OCI-LY1 (cell line): ENCODE measurements around the gene RPL5.

ENCODE experiments used
- H2AFZ ChIP-seq: fragments of 200-600 bp; sonication (generic), shearing (Covaris generic); 2 replicates; pipeline ENCODE4 v1.6.0; 2014; ENCODE audit warnings: antibody characterized with exemption, mild to moderate bottlenecking, low read length
- H3F3A ChIP-seq: fragments of 200-600 bp; sonication (generic), shearing (Covaris generic); 2 replicates; pipeline ENCODE4 v1.6.0; 2014; ENCODE audit warnings: mild to moderate bottlenecking, antibody characterized with exemption, low read length, moderate library complexity; ENCODE audit not compliant: insufficient read depth
- H3K27ac ChIP-seq: fragments of 200-600 bp; sonication (generic); 2 replicates; pipeline ENCODE4 v1.5.1; 2014; ENCODE audit warnings: low read length, mixed run types, mild to moderate bottlenecking, low read depth; ENCODE audit not compliant: poor library complexity, severe bottlenecking
- H3K27me3 ChIP-seq: fragments of 200-600 bp; sonication (generic); 2 replicates; pipeline ENCODE4 v1.6.0; 2014; ENCODE audit warnings: antibody characterized with exemption, mild to moderate bottlenecking, low read length, moderate library complexity; ENCODE audit not compliant: insufficient read depth
- H3K36me3 ChIP-seq: fragments of 200-600 bp; sonication (generic); 2 replicates; pipeline ENCODE4 v1.6.1; 2014; ENCODE audit warnings: mild to moderate bottlenecking, antibody characterized with exemption, low read length, moderate library complexity, mixed read lengths; ENCODE audit not compliant: insufficient read depth
- H3K4me1 ChIP-seq: fragments of 200-600 bp; sonication (generic); 2 replicates; pipeline ENCODE4 v1.5.1; 2014; ENCODE audit warnings: mild to moderate bottlenecking, low read length, moderate library complexity; ENCODE audit not compliant: insufficient read depth, severe bottlenecking
- H3K4me2 ChIP-seq: fragments of 200-600 bp; sonication (generic), shearing (Covaris generic); 2 replicates; pipeline ENCODE4 v1.6.1; 2014; ENCODE audit warnings: low read length
- H3K4me3 ChIP-seq: fragments of 200-600 bp; sonication (generic); 2 replicates; pipeline ENCODE4 v1.5.1; 2014; ENCODE audit warnings: low read length, low read depth, mild to moderate bottlenecking, mixed read lengths; ENCODE audit not compliant: poor library complexity, severe bottlenecking
- H3K79me2 ChIP-seq: fragments of 200-600 bp; shearing (Covaris generic); 2 replicates; pipeline ENCODE4 v1.6.1; 2016; ENCODE audit warnings: mixed run types, low read length, mixed read lengths; ENCODE audit not compliant: insufficient read depth
- H3K9ac ChIP-seq: fragments of 200-600 bp; sonication (generic), shearing (Covaris generic); 2 replicates; pipeline ENCODE4 v1.6.1; 2014; ENCODE audit warnings: mild to moderate bottlenecking, low read length, mixed read lengths
- H3K9me2 ChIP-seq: fragments of 200-600 bp; sonication (generic), shearing (Covaris generic); 2 replicates; pipeline ENCODE4 v1.6.1; 2014; ENCODE audit warnings: low read depth, mild to moderate bottlenecking, low read length, mixed read lengths
- H3K9me3 ChIP-seq: fragments of 200-600 bp; shearing (Covaris generic); 2 replicates; pipeline ENCODE4 v1.6.1; 2014; ENCODE audit warnings: low read length, mixed read lengths
- H4K20me1 ChIP-seq: fragments of 200-600 bp; sonication (generic), shearing (Covaris generic); 2 replicates; pipeline ENCODE4 v1.6.0; 2016; ENCODE audit warnings: mild to moderate bottlenecking, low read length; ENCODE audit not compliant: insufficient read depth
- CTCF ChIP-seq: fragments of 200-600 bp; sonication (generic), shearing (Covaris generic); IDR thresholded peaks from 2 replicates; pipeline ENCODE4 v1.5.1; 2017; ENCODE audit warnings: mild to moderate bottlenecking, antibody characterized with exemption, low read length, moderate library complexity, mixed read lengths
- EZH2 ChIP-seq: fragments of 200-600 bp; sonication (generic), shearing (Covaris generic); IDR thresholded peaks from 2 replicates; pipeline ENCODE4 v1.8.0; 2017; ENCODE audit warnings: borderline replicate concordance, mixed run types, mild to moderate bottlenecking, antibody characterized with exemption, low read length, moderate library complexity, mixed read lengths

Gene RPL5

GRCh38 chr1:92886886-92887419 is 55.1 kb downstream of the RPL5 start:
- Histone ChIP-seq H3K4me3 (no peak overlapping the region), H3K36me3 (peaks cover 6% of the 10 kb centered on the region), H3K27me3 (no peaks in the 10 kb centered on the region), H4K20me1 (no peaks in the 10 kb centered on the region), H2AFZ (no peak overlapping the region), H3K79me2 (peaks cover 49% of the 10 kb centered on the region), H3K9me3 (0 out of 2 replicates have a peak, but pooled peaks cover 8% of the 10 kb centered on the region), H3K4me2 (no peak overlapping the region), H3K27ac (no peak overlapping the region), H3F3A (no peaks in the 10 kb centered on the region), H3K9me2 (no peaks in the 10 kb centered on the region), H3K4me1 (peaks cover 12% of the 10 kb centered on the region), H3K9ac (no peak overlapping the region)
- TF ChIP-seq CTCF (no peak), EZH2 (no peak)

- Histone ChIP-seq H3K79me2 (peaks cover 47% of the 10 kb centered on the region), H3K36me3 (peaks cover 6% of the 10 kb centered on the region), H3K9ac (no peak overlapping the region), H4K20me1 (no peaks in the 10 kb centered on the region), H3K4me2 (no peak overlapping the region), H3K27me3 (no peaks in the 10 kb centered on the region), H3K9me2 (no peaks in the 10 kb centered on the region), H3K4me1 (peaks cover 12% of the 10 kb centered on the region), H3K4me3 (no peak overlapping the region), H2AFZ (no peak overlapping the region), H3K9me3 (0 out of 2 replicates have a peak, but pooled peaks cover 8% of the 10 kb centered on the region), H3F3A (no peaks in the 10 kb centered on the region), H3K27ac (no peak overlapping the region)
- TF ChIP-seq EZH2, result no peak
- TF ChIP-seq CTCF, result no peak
These were observed 55.6 kb downstream of the RPL5 start for GRCh38 chr1:92887465-92887864.
